Transverse colon (tissue), 4 donors: ENCODE measurements around the gene GPD2. TPM values are rescaled to one million over a fixed set of nuclear protein-coding genes. Genes with fewer than 3 reads are reported as not detected.

Experiments
- DNase-seq: peaks from one replicate; pipeline ENCODE4 v3.0.0-alpha.2; 2019
- H3K27ac ChIP-seq, 4 donors: fragments of 200-600 bp; sonication (generic); 2 replicates each; pipeline ENCODE4 v1.5.1; 2016 to 2018; ENCODE audit warnings: inconsistent platforms in 4 of 4
- H3K27me3 ChIP-seq: fragments of 200-600 bp; sonication (generic); 2 replicates; pipeline ENCODE4 v1.5.1; 2017; ENCODE audit warnings: inconsistent platforms
- H3K36me3 ChIP-seq, 4 donors: fragments of 200-600 bp; sonication (generic); 2 replicates each; pipeline ENCODE4 v1.5.1; 2017 to 2019; ENCODE audit warnings: inconsistent platforms in 4 of 4
- H3K4me1 ChIP-seq, 4 donors: fragments of 200-600 bp; sonication (generic); 2 replicates each; pipeline ENCODE4 v1.5.1; 2017 to 2020; ENCODE audit warnings: inconsistent platforms in 4 of 4
- H3K4me3 ChIP-seq, 4 donors: fragments of 200-600 bp; sonication (generic); 1 replicate in 1 of 4; 2 replicates in 3 of 4; pipeline versions ENCODE4 v1.5.1 to v1.6.1; 2017 to 2019; ENCODE audit warnings: inconsistent platforms in 4 of 4
- H3K9me3 ChIP-seq, 2 donors: fragments of 200-600 bp; sonication (generic); 2 replicates each; pipeline ENCODE4 v1.5.1; 2017 to 2019; ENCODE audit warnings: inconsistent platforms in 2 of 2
- EP300 ChIP-seq: sonication (generic); formaldehyde crosslinking; IDR thresholded peaks from one replicate; pipeline ENCODE4 v1.6.1; 2017; ENCODE audit warnings: antibody characterized with exemption, low read depth
- POLR2A ChIP-seq: fragments of 450-650 bp; IDR thresholded peaks from one replicate; pipeline ENCODE4 v1.6.1; 2016; ENCODE audit warnings: antibody characterized with exemption, mild to moderate bottlenecking, moderate library complexity
- POLR2AphosphoS5 ChIP-seq, 3 donors: sonication (generic); formaldehyde crosslinking; IDR thresholded peaks; one replicate each; pipeline ENCODE4 v1.6.1; 2016; ENCODE audit warnings: antibody characterized with exemption in 3 of 3
- WGBS, 2 donors: methylation state at CpG; one replicate each; pipeline ENCODE4 v1.1.5; 2018; ENCODE audit warnings: low coverage in 1 of 2; 5-methylcytosine and 5-hydroxymethylcytosine counted together
- in situ Hi-C, 4 donors: fragments of 200-750 bp; cut with MboI; loops; one replicate each; pipeline versions ENCODE4 v1.15.0 to v1.15.1; 2017; ENCODE audit warnings: low sequenced_read_pairs in 3 of 4, low pct_ligation_motif_present in 1 of 4, low pct_unique_long_range_greater_than_20kb in 1 of 4
- intact Hi-C: fragments of 100-400 bp; cut with DNase I; formaldehyde crosslinking; loops from one replicate; pipeline ENCODE4 v1.15.1; 2023; ENCODE audit warnings: low total_unique reads
- total RNA-seq, 4 donors: library from RNA; depleted of rRNA; stranded (reverse); fragments of >200 nt; gene quantifications; one replicate each; pipeline ENCODE4 v1.1.0, GENCODE V29; 2016
- TF ChIP-seq, protein P1 (sequence below), 5 experiments: fragments of 200-600 bp in 3 of 5; fragments of 450-650 bp in 2 of 5; sonication (generic) in 3 of 5; IDR thresholded peaks; 1 replicate in 2 of 5; 2 replicates in 3 of 5; pipeline ENCODE4 v1.5.1; 2016 to 2017; ENCODE audit warnings: antibody characterized with exemption in 5 of 5, inconsistent platforms in 3 of 5, mild to moderate bottlenecking in 2 of 5, moderate library complexity in 1 of 5

Gene GPD2
- total RNA-seq, 4 donors from 2014 or later: 65.5 to 161 (median 98.6) TPM

DNA sequence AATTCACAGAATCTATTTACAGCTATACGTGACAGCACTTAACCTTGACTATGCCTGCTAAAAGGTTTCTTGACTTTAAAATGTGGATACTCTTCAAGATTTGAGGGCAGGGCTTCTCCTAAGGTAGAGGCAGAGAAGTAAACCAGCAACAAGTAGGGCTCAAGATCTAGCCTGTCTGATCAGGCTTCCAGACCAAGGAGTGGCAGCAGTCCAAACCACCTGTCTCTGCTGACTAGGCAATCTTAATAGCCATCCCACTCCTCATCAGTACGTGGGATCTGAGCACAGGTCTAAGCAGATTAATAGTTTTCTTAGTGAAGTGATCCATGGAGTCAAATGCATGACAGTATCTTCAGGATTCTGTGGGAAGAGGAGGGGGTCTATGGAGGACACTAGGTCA lies 100.4 kb downstream of the GPD2 start:
- 88 to 91% methylated on average over 2 of the region's 2 CpGs for WGBS, 2 donors
- Histone ChIP-seq H3K36me3 (no peaks in the 10 kb centered on the region), H3K27me3 (no peaks in the 10 kb centered on the region), H3K4me3 (no peak overlapping the region), H3K27ac (no peak overlapping the region), H3K9me3 (no peaks in the 10 kb centered on the region), H3K4me1 (peaks cover 0 to 10% (median 3%) of the 10 kb centered on the region in 4 donors)
- in situ Hi-C loops: no loop called here
- DNase-seq: no peak
- intact Hi-C loops: no loop called here
- no peak for TF ChIP-seq POLR2A
- no peak for TF ChIP-seq POLR2AphosphoS5 (IDR thresholded peaks at IDR 0.05)
- no peak for TF ChIP-seq EP300
- TF ChIP-seq, protein P1, sequence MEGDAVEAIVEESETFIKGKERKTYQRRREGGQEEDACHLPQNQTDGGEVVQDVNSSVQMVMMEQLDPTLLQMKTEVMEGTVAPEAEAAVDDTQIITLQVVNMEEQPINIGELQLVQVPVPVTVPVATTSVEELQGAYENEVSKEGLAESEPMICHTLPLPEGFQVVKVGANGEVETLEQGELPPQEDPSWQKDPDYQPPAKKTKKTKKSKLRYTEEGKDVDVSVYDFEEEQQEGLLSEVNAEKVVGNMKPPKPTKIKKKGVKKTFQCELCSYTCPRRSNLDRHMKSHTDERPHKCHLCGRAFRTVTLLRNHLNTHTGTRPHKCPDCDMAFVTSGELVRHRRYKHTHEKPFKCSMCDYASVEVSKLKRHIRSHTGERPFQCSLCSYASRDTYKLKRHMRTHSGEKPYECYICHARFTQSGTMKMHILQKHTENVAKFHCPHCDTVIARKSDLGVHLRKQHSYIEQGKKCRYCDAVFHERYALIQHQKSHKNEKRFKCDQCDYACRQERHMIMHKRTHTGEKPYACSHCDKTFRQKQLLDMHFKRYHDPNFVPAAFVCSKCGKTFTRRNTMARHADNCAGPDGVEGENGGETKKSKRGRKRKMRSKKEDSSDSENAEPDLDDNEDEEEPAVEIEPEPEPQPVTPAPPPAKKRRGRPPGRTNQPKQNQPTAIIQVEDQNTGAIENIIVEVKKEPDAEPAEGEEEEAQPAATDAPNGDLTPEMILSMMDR (IDR thresholded peaks at IDR 0.05): no peak

DNA sequence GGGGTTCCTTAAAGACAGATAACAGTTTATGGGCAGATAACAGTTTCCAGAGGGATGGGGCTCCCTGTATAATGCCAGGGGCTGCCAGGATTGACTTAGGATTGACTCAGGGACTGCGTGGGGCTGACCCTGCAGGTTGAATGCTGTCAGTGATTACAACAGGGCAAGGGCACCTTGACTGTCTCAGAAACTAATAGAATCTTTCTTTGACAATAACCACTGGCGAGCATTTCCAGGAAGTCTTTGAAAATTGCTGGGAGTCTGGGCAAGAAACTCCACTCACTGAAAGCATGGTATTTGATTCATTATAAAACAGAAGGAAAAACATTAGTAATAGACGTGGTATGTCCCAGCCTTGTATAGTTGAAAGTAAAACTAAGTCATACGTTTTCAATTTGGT lies 101.0 kb downstream of the GPD2 start:
- TF ChIP-seq EP300: no peak
- TF ChIP-seq POLR2A: no peak
- TF ChIP-seq, protein P1 (IDR thresholded peaks at IDR 0.05): no peak
- TF ChIP-seq POLR2AphosphoS5 (IDR thresholded peaks at IDR 0.05): no peak
- in situ Hi-C loops: no loop called here
- Histone ChIP-seq H3K4me3 (no peak overlapping the region), H3K36me3 (no peaks in the 10 kb centered on the region), H3K27me3 (no peaks in the 10 kb centered on the region), H3K4me1 (peaks cover 0 to 11% (median 3%) of the 10 kb centered on the region in 4 donors), H3K27ac (no peak overlapping the region), H3K9me3 (no peaks in the 10 kb centered on the region)
- DNase-seq: no peak
- intact Hi-C loops: no loop called here
- WGBS, 2 donors: 59 to 64% methylated on average over 3 to 4 of the region's 4 CpGs

DNA sequence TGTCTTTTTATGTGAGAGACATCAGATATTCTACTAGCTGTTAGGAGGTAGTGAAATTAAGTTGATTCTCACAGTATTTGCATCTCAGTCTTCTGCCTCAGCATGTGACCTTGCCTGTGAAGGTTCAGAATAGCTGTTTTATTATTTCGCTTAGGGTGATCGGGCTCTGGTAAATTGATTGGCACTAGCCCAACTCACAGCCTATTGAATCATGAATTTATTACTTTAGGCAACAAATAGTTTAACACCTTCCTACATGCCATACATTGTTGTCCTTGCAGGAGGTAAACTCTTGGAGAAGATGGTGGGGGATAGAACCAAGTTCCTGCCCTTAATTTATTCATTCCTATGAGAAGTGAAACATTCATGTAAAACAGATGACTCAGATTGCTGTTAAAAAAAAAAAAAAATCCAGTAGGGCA lies 101.9 kb downstream of the GPD2 start:
- H3K36me3 ChIP-seq: no peaks in the 10 kb centered on the region
- H3K27ac ChIP-seq: no peak overlapping the region
- H3K4me3 ChIP-seq: no peak overlapping the region
- intact Hi-C loops: no loop called here
- H3K27me3 ChIP-seq: no peaks in the 10 kb centered on the region
- H3K4me1 ChIP-seq: peaks cover 0 to 11% (median 3%) of the 10 kb centered on the region in 4 donors
- H3K9me3 ChIP-seq: no peaks in the 10 kb centered on the region
- 77 to 93% methylated on average over 2 of the region's 2 CpGs for WGBS, 2 donors
- in situ Hi-C loops: no loop called here
- no peak for TF ChIP-seq EP300
- TF ChIP-seq POLR2AphosphoS5 (IDR thresholded peaks at IDR 0.05): no peak
- TF ChIP-seq POLR2A: no peak
- TF ChIP-seq, protein P1 (IDR thresholded peaks at IDR 0.05): no peak
- DNase-seq: no peak

DNA sequence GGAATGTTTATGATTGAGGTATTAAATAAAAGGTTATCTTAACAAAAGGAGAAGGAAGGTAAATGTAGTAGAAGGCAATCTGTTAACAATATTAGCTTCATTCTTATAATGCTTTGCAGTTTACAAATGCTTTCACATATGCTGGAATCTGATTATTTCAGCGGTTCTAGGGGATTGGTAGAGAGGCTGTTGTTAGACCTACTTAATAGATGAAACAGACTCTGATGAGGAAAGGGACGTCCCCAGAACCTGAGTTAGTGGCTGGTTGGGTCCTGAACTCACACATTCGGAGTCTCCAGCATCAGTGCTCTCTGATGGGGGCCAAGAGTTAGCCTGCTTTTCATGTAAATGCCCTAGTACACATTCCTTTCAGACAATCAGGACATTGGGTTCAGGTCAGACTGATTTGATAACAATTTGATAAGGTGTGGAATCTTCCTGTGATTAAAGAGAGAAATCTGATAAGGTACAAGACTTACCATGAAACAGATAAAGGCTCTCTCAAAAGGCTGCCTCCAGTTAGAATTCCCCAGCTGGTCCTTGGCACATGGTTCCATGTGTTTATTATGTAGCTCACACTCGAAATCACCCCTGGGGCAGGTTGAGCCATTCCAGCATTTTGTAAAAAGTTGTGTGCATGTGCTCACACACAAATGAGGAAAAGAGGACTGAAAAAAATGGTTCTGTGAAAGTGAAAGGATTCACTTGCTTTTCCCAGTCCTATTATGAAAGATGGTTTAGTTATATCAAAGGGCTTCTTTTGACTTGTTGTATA lies 103.1 kb downstream of the GPD2 start:
- in situ Hi-C loops: no loop called here
- Histone ChIP-seq H3K4me1 (peaks cover 0 to 11% (median 3%) of the 10 kb centered on the region in 4 donors), H3K4me3 (no peak overlapping the region), H3K36me3 (no peaks in the 10 kb centered on the region), H3K27me3 (no peaks in the 10 kb centered on the region), H3K9me3 (no peaks in the 10 kb centered on the region), H3K27ac (no peak overlapping the region)
- no peak for TF ChIP-seq POLR2A
- TF ChIP-seq EP300: no peak
- DNase-seq: no peak
- WGBS, 2 donors: 67 to 89% methylated on average over 1 to 4 of the region's 4 CpGs
- intact Hi-C loops: no loop called here
